ENCODE data around the gene RGR. TPM values are rescaled to one million over a fixed set of nuclear protein-coding genes. Genes with fewer than 3 reads are reported as not detected.

RGR gene
- total and polyA plus RNA-seq, 5 donors from 2014 or later, result not detected

GRCh38 chr10:84212014-84212413 is 32.8 kb upstream of the RGR start:
- H3K27me3 ChIP-seq (ENCODE audit: control insufficient read depth, insufficient read depth, low read length), result no peaks in the 10 kb centered on the region
- Mint-ChIP-seq H3K9me3 (no peaks in the 10 kb centered on the region), H3K27me3 (no peaks in the 10 kb centered on the region), H3K36me3 (no peaks in the 10 kb centered on the region), H3K27ac (peak overlapping the region in 1 of 3 donors; percentile 63), H3K4me1 (peaks cover 0 to 4% (median 0%) of the 10 kb centered on the region in 4 donors), H3K4me3 (no peak overlapping the region)
- no peak overlapping the region for H3K27ac ChIP-seq (ENCODE audit: insufficient read depth, low read length, poor library complexity, severe bottlenecking)
- ATAC-seq (ENCODE audit: low read depth in 2 of 2), result no peak
- no peak for DNase-seq
- H3K36me3 ChIP-seq (ENCODE audit: control insufficient read depth, insufficient read depth, low read length), result no peaks in the 10 kb centered on the region
- no peaks in the 10 kb centered on the region for H3K4me1 ChIP-seq (ENCODE audit: control insufficient read depth, insufficient read depth, low read length, poor library complexity, severe bottlenecking)
- no peak overlapping the region for H3K4me3 ChIP-seq (ENCODE audit: low read depth, low read length)
- H3K9me3 ChIP-seq (ENCODE audit: control insufficient read depth in 2 of 2, low read length in 2 of 2), result no peaks in the 10 kb centered on the region

DNA sequence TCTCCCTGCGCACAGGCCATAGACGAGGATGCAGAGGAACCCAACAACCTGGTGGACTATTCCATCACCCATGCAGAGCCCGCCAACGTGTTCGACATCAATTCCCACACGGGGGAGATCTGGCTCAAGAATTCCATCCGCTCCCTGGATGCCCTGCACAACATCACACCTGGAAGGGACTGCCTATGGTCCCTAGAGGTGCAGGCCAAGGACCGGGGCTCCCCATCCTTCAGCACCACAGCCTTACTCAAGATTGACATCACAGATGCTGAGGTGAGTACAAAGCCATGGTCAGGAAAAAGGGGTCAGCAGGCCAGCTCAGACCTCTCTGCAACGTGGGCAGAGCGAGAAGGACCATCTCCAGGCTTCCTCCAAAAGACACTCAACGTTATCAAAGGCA is 31.8 kb upstream of the RGR start:
- Histone ChIP-seq H3K4me1 (ENCODE audit: control insufficient read depth, insufficient read depth, low read length, poor library complexity, severe bottlenecking) (no peaks in the 10 kb centered on the region), H3K4me3 (ENCODE audit: low read depth, low read length) (no peak overlapping the region), H3K36me3 (ENCODE audit: control insufficient read depth, insufficient read depth, low read length) (no peaks in the 10 kb centered on the region), H3K27ac (ENCODE audit: insufficient read depth, low read length, poor library complexity, severe bottlenecking) (no peak overlapping the region), H3K9me3 (ENCODE audit: control insufficient read depth in 2 of 2, low read length in 2 of 2) (no peaks in the 10 kb centered on the region), H3K27me3 (ENCODE audit: control insufficient read depth, insufficient read depth, low read length) (no peaks in the 10 kb centered on the region)
- Mint-ChIP-seq H3K27ac (no peak overlapping the region), H3K9me3 (no peaks in the 10 kb centered on the region), H3K27me3 (no peaks in the 10 kb centered on the region), H3K36me3 (no peaks in the 10 kb centered on the region), H3K4me3 (no peak overlapping the region), H3K4me1 (peaks cover 0 to 4% (median 0%) of the 10 kb centered on the region in 4 donors)
- ATAC-seq (ENCODE audit: low read depth in 2 of 2) (no peak), DNase-seq (no peak)

DNA sequence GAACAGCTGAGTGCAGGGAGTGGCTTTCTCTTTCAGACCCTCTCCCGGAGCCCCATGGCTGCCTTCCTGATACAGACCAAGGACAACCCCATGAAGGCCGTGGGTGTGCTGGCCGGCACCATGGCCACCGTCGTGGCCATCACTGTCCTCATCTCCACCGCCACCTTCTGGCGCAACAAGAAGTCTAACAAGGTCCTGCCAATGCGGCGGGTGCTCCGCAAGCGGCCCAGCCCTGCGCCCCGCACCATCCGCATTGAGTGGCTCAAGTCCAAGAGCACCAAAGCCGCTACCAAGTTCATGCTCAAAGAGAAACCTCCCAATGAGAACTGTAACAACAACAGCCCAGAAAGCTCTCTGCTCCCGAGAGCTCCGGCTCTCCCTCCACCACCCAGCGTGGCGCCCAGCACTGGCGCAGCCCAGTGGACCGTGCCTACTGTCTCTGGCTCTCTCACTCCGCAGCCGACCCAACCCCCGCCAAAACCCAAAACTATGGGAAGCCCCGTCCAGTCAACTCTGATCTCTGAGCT is 30.7 kb upstream of the RGR start:
- Mint-ChIP-seq H3K27ac (no peak overlapping the region), H3K4me1 (peaks cover 0 to 4% (median 0%) of the 10 kb centered on the region in 4 donors), H3K36me3 (no peaks in the 10 kb centered on the region), H3K9me3 (peaks cover 0 to under 1% (median 0%) of the 10 kb centered on the region in 7 donors), H3K4me3 (peak overlapping the region in 1 of 4 donors; percentile 51), H3K27me3 (no peaks in the 10 kb centered on the region)
- Histone ChIP-seq H3K4me3 (ENCODE audit: low read depth, low read length) (no peak overlapping the region), H3K36me3 (ENCODE audit: control insufficient read depth, insufficient read depth, low read length) (no peaks in the 10 kb centered on the region), H3K27me3 (ENCODE audit: control insufficient read depth, insufficient read depth, low read length) (no peaks in the 10 kb centered on the region), H3K27ac (ENCODE audit: insufficient read depth, low read length, poor library complexity, severe bottlenecking) (no peak overlapping the region), H3K9me3 (ENCODE audit: control insufficient read depth in 2 of 2, low read length in 2 of 2) (no peaks in the 10 kb centered on the region), H3K4me1 (ENCODE audit: control insufficient read depth, insufficient read depth, low read length, poor library complexity, severe bottlenecking) (no peaks in the 10 kb centered on the region)
- ATAC-seq (ENCODE audit: low read depth in 2 of 2) (no peak), DNase-seq (no peak)

DNA sequence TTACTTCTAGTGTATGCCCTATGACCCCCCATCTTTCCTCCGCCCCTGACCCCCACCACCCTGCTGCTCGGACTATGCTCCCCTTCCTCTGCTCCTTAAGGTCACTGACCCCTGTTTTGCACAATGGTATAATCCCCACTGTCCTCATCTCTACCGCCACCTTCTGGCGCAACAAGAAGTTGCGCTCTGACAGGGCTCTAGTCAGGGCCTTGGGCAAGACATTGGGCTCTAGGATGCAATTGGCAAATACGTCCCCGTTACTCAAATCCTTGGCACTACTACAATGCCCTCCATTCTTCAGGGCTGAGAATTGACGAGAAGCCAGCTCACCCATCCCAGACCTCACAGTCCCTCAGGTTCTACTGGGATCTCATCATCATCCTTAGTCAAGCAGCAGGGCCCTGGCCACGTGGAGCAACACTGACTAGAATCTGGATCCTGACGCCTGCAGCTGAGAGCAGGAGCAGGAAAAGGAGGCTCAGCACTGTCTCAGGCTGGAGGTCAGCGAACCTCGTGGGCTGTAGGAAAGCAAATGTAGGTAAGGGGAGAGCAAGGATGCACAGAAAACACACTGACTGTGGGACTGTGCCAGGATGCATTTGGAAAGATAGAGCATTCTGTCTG is 30.1 kb upstream of the RGR start:
- Mint-ChIP-seq H3K9me3 (peaks cover 0 to 5% (median 2%) of the 10 kb centered on the region in 7 donors), H3K27ac (no peak overlapping the region), H3K4me1 (peaks cover 0 to 4% (median 0%) of the 10 kb centered on the region in 4 donors), H3K27me3 (no peaks in the 10 kb centered on the region), H3K4me3 (peak overlapping the region in 1 of 4 donors; percentile 51), H3K36me3 (no peaks in the 10 kb centered on the region)
- no peaks in the 10 kb centered on the region for H3K36me3 ChIP-seq (ENCODE audit: control insufficient read depth, insufficient read depth, low read length)
- no peak overlapping the region for H3K4me3 ChIP-seq (ENCODE audit: low read depth, low read length)
- peak in 1 of 3 donors; percentile 40 for DNase-seq
- peaks cover 0 to 6% of the 10 kb centered on the region in 2 experiments for H3K9me3 ChIP-seq (ENCODE audit: control insufficient read depth in 2 of 2, low read length in 2 of 2)
- H3K27me3 ChIP-seq (ENCODE audit: control insufficient read depth, insufficient read depth, low read length), result no peaks in the 10 kb centered on the region
- ATAC-seq (ENCODE audit: low read depth in 2 of 2), result peak in 1 of 2 donors; percentile 17
- H3K27ac ChIP-seq (ENCODE audit: insufficient read depth, low read length, poor library complexity, severe bottlenecking), result no peak overlapping the region
- H3K4me1 ChIP-seq (ENCODE audit: control insufficient read depth, insufficient read depth, low read length, poor library complexity, severe bottlenecking), result no peaks in the 10 kb centered on the region

DNA sequence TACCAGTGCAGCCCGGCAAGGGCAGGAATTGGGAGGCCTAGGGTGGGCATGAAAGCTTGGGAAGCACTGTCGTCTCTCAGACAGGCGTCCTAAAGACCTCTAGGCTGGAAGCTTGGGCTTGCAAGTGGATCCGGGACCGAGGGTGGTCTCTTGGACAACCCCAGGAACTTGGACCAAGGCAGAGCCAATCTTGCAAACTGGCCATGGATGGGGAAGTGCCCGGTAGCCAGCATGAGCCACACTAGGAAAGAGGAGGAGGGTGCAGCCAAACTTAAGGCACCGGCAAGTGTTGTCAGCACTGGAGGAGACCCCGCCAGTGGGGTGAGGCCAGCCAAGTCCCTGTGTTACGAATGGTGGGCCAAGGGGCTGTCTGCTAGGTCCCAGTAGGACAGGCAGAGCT is 28.0 kb upstream of the RGR start:
- Histone ChIP-seq H3K9me3 (ENCODE audit: control insufficient read depth in 2 of 2, low read length in 2 of 2) (peaks cover 0 to 6% of the 10 kb centered on the region in 2 experiments), H3K4me1 (ENCODE audit: control insufficient read depth, insufficient read depth, low read length, poor library complexity, severe bottlenecking) (no peaks in the 10 kb centered on the region), H3K27ac (ENCODE audit: insufficient read depth, low read length, poor library complexity, severe bottlenecking) (no peak overlapping the region), H3K4me3 (ENCODE audit: low read depth, low read length) (no peak overlapping the region), H3K36me3 (ENCODE audit: control insufficient read depth, insufficient read depth, low read length) (no peaks in the 10 kb centered on the region), H3K27me3 (ENCODE audit: control insufficient read depth, insufficient read depth, low read length) (no peaks in the 10 kb centered on the region)
- Mint-ChIP-seq H3K4me3 (no peak overlapping the region), H3K36me3 (no peaks in the 10 kb centered on the region), H3K27me3 (no peaks in the 10 kb centered on the region), H3K9me3 (peaks cover 0 to 5% (median 4%) of the 10 kb centered on the region in 7 donors), H3K27ac (no peak overlapping the region), H3K4me1 (peaks cover 0 to 4% (median 0%) of the 10 kb centered on the region in 4 donors)
- DNase-seq (no peak), ATAC-seq (ENCODE audit: low read depth in 2 of 2) (no peak)

GRCh38 chr10:84217746-84218145 is 27.1 kb upstream of the RGR start:
- Histone ChIP-seq H3K27ac (ENCODE audit: insufficient read depth, low read length, poor library complexity, severe bottlenecking) (no peak overlapping the region), H3K4me1 (ENCODE audit: control insufficient read depth, insufficient read depth, low read length, poor library complexity, severe bottlenecking) (no peaks in the 10 kb centered on the region), H3K27me3 (ENCODE audit: control insufficient read depth, insufficient read depth, low read length) (no peaks in the 10 kb centered on the region), H3K4me3 (ENCODE audit: low read depth, low read length) (no peak overlapping the region), H3K9me3 (ENCODE audit: control insufficient read depth in 2 of 2, low read length in 2 of 2) (peaks cover 0 to 6% of the 10 kb centered on the region in 2 experiments), H3K36me3 (ENCODE audit: control insufficient read depth, insufficient read depth, low read length) (no peaks in the 10 kb centered on the region)
- Mint-ChIP-seq H3K4me1 (peaks cover 0 to 4% (median 0%) of the 10 kb centered on the region in 4 donors), H3K4me3 (no peak overlapping the region), H3K27ac (no peak overlapping the region), H3K36me3 (no peaks in the 10 kb centered on the region), H3K9me3 (peaks cover 0 to 5% (median 4%) of the 10 kb centered on the region in 7 donors), H3K27me3 (no peaks in the 10 kb centered on the region)
- no peak for DNase-seq
- ATAC-seq (ENCODE audit: low read depth in 2 of 2), result no peak

DNA sequence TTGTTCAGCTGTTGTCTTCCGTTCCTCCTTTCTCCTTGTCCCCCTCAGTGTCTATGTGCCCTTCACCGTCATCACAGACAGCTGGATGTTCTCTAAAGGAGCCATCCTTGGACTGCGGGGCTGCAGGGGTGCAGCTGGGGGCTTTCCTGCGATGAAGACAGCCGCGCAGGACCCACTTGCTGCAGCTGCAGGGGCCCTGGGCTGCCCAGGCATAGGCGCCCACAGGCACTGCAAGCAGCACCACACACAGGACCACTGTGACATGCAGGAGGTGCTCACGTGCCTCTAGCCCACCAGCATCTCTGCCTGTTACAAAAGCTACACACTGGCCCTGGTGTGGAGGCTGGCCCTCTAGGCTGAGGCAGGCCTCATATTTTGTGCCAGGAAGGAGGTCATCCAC is 22.9 kb upstream of the RGR start:
- Mint-ChIP-seq H3K36me3 (no peaks in the 10 kb centered on the region), H3K9me3 (peaks cover 0 to 5% (median 4%) of the 10 kb centered on the region in 7 donors), H3K27me3 (no peaks in the 10 kb centered on the region), H3K4me3 (no peak overlapping the region), H3K4me1 (no peaks in the 10 kb centered on the region), H3K27ac (no peak overlapping the region)
- Histone ChIP-seq H3K9me3 (ENCODE audit: control insufficient read depth in 2 of 2, low read length in 2 of 2) (peaks cover 0 to 6% of the 10 kb centered on the region in 2 experiments), H3K27me3 (ENCODE audit: control insufficient read depth, insufficient read depth, low read length) (no peaks in the 10 kb centered on the region), H3K4me3 (ENCODE audit: low read depth, low read length) (no peak overlapping the region), H3K36me3 (ENCODE audit: control insufficient read depth, insufficient read depth, low read length) (no peaks in the 10 kb centered on the region), H3K27ac (ENCODE audit: insufficient read depth, low read length, poor library complexity, severe bottlenecking) (no peak overlapping the region), H3K4me1 (ENCODE audit: control insufficient read depth, insufficient read depth, low read length, poor library complexity, severe bottlenecking) (no peaks in the 10 kb centered on the region)
- ATAC-seq (ENCODE audit: low read depth in 2 of 2), result no peak
- no peak for DNase-seq

Data from CD4-positive, CD25-positive, alpha-beta regulatory T cell (primary cell).